DND-41 (cell line): ENCODE results near the gene COL19A1.

Experiments
- EZH2 ChIP-seq: IDR thresholded peaks from 3 replicates; pipeline ENCODE4 v1.6.1; 2012; ENCODE audit warnings: borderline replicate concordance, low read depth, mild to moderate bottlenecking, moderate library complexity, low read length, inconsistent platforms; ENCODE audit not compliant: severe bottlenecking
- TF ChIP-seq, protein P1 (sequence below): IDR thresholded peaks from 2 replicates; pipeline ENCODE4 v1.5.1; 2012; ENCODE audit warnings: borderline replicate concordance, low read length, moderate library complexity, mild to moderate bottlenecking; ENCODE audit not compliant: poor library complexity, severe bottlenecking; ENCODE audit errors: extremely low read depth

- TF ChIP-seq, protein P1, sequence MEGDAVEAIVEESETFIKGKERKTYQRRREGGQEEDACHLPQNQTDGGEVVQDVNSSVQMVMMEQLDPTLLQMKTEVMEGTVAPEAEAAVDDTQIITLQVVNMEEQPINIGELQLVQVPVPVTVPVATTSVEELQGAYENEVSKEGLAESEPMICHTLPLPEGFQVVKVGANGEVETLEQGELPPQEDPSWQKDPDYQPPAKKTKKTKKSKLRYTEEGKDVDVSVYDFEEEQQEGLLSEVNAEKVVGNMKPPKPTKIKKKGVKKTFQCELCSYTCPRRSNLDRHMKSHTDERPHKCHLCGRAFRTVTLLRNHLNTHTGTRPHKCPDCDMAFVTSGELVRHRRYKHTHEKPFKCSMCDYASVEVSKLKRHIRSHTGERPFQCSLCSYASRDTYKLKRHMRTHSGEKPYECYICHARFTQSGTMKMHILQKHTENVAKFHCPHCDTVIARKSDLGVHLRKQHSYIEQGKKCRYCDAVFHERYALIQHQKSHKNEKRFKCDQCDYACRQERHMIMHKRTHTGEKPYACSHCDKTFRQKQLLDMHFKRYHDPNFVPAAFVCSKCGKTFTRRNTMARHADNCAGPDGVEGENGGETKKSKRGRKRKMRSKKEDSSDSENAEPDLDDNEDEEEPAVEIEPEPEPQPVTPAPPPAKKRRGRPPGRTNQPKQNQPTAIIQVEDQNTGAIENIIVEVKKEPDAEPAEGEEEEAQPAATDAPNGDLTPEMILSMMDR, result no peak
- TF ChIP-seq EZH2, result no peak
These were observed 269.1 kb downstream of the COL19A1 start for GRCh38 chr6:70135219-70136160.
